B cell (primary cell): ENCODE results near the gene VPS8. TPM values are rescaled to one million over a fixed set of nuclear protein-coding genes. Genes with fewer than 3 reads are reported as not detected.

ENCODE experiments used
- ATAC-seq: fragments of 200-7000 bp; cut with Tn5 transposase; one replicate; pipeline ENCODE4 v1.10.0; 2021; ENCODE audit warnings: low read depth, mild to moderate bottlenecking, moderate number of reproducible peaks, moderate library complexity
- CTCF ChIA-PET: fragments of 350-600 bp; sonication (Branson Sonifier 250); formaldehyde crosslinking; loops from one replicate; lab custom pipeline; 2021; ENCODE audit warnings: antibody characterized with exemption, inconsistent platforms; lab: Charles Lee
- POLR2A ChIA-PET: fragments of 350-600 bp; sonication (Branson Sonifier 250); formaldehyde crosslinking; loops from one replicate; lab custom pipeline; 2021; ENCODE audit warnings: antibody characterized with exemption; lab: Charles Lee
- DNase-seq: peaks from one replicate; pipeline ENCODE4 v3.0.0; 2013
- H2AFZ ChIP-seq: 2 replicates; pipeline ENCODE4 v1.6.1; 2012; ENCODE audit warnings: mild to moderate bottlenecking, low read depth, low read length; ENCODE audit not compliant: insufficient read depth, poor library complexity, severe bottlenecking
- H3K27ac ChIP-seq, 2 donors: 1 replicate in 1 of 2; 2 replicates in 1 of 2; pipeline ENCODE4 v1.5.1; 2012 to 2013; ENCODE audit warnings: low read length in 2 of 2, mild to moderate bottlenecking in 2 of 2, moderate library complexity in 1 of 2
- H3K27me3 ChIP-seq, 4 experiments: fragments of 200-600 bp in 1 of 4; sonication (generic) in 1 of 4; replicated peaks in 1 of 4; 1 replicate in 2 of 4; 2 replicates in 2 of 4; pipeline versions ENCODE4 v1.6.1 to v1.7.0; 2013 to 2016; ENCODE audit warnings: low read length in 3 of 4, mild to moderate bottlenecking in 2 of 4, mixed read lengths in 1 of 4, moderate library complexity in 1 of 4; ENCODE audit not compliant: insufficient read depth in 4 of 4, control insufficient read depth in 3 of 4; ENCODE audit errors: control extremely low read depth in 1 of 4
- H3K36me3 ChIP-seq, 2 experiments: replicated peaks in 1 of 2; 1 replicate in 1 of 2; 2 replicates in 1 of 2; pipeline versions ENCODE4 v1.6.1 to v1.7.1; 2013; ENCODE audit warnings: low read length in 1 of 2; ENCODE audit not compliant: insufficient read depth in 2 of 2, control insufficient read depth in 1 of 2; ENCODE audit errors: control extremely low read depth in 1 of 2, extremely low read depth in 1 of 2
- H3K4me1 ChIP-seq, 2 donors: fragments of 200-600 bp in 1 of 2; sonication (generic) in 1 of 2; 1 replicate in 1 of 2; 2 replicates in 1 of 2; pipeline versions ENCODE4 v1.5.1 to v1.6.1; 2013 to 2017; ENCODE audit warnings: low read length in 2 of 2; ENCODE audit not compliant: control insufficient read depth in 2 of 2, insufficient read depth in 2 of 2
- H3K4me2 ChIP-seq: replicated peaks from 2 replicates; pipeline ENCODE3; 2012; ENCODE audit warnings: mild to moderate bottlenecking, low read depth, low read length; ENCODE audit not compliant: poor library complexity, severe bottlenecking
- H3K4me3 ChIP-seq, 5 experiments: fragments of 200-600 bp in 1 of 5; sonication (generic) in 1 of 5; 1 replicate in 3 of 5; 2 replicates in 2 of 5; pipeline versions ENCODE4 v1.5.1 to v1.7.0; 2011 to 2016; ENCODE audit warnings: low read length in 4 of 5, mild to moderate bottlenecking in 4 of 5, low read depth in 2 of 5, control low read depth in 1 of 5, moderate library complexity in 1 of 5; ENCODE audit not compliant: insufficient read depth in 1 of 5; ENCODE audit errors: control extremely low read depth in 1 of 5, extremely low read depth in 1 of 5
- H3K79me2 ChIP-seq: fragments of 200-600 bp; sonication (generic); one replicate; pipeline ENCODE4 v1.6.0; 2016; ENCODE audit warnings: low read length; ENCODE audit not compliant: control insufficient read depth, insufficient read depth
- H3K9ac ChIP-seq: fragments of 200-600 bp; sonication (generic); 2 replicates; pipeline ENCODE4 v1.6.1; 2017; ENCODE audit warnings: mild to moderate bottlenecking, low read length, moderate library complexity
- H3K9me3 ChIP-seq, 3 donors: one replicate each; pipeline versions ENCODE4 v1.6.1 to v1.7.1; 2013; ENCODE audit warnings: low read length in 2 of 3; ENCODE audit not compliant: control insufficient read depth in 2 of 3, insufficient read depth in 1 of 3; ENCODE audit errors: control extremely low read depth in 1 of 3
- H4K20me1 ChIP-seq: 2 replicates; pipeline ENCODE4 v1.6.0; 2012; ENCODE audit warnings: mild to moderate bottlenecking, low read length; ENCODE audit not compliant: insufficient read depth, control insufficient read depth, poor library complexity, severe bottlenecking
- H3K27ac Mint-ChIP-seq: one replicate; pipeline ENCODE4 v1.8.0; 2021; ENCODE audit warnings: mixed read lengths
- H3K27me3 Mint-ChIP-seq: one replicate; pipeline ENCODE4 v1.8.0; 2021; ENCODE audit warnings: mixed read lengths
- H3K4me1 Mint-ChIP-seq: one replicate; pipeline ENCODE4 v1.8.0; 2021; ENCODE audit warnings: mixed read lengths
- H3K4me3 Mint-ChIP-seq: one replicate; pipeline ENCODE4 v1.8.0; 2021; ENCODE audit warnings: mixed read lengths
- H3K9me3 Mint-ChIP-seq: one replicate; pipeline ENCODE4 v1.8.0; 2022; ENCODE audit warnings: mixed read lengths; ENCODE audit not compliant: insufficient read depth
- EZH2 ChIP-seq: IDR thresholded peaks from 2 replicates; pipeline ENCODE4 v1.6.1; 2012; ENCODE audit warnings: borderline replicate concordance, low read depth, mild to moderate bottlenecking, moderate library complexity, low read length; ENCODE audit not compliant: insufficient read depth, poor library complexity, severe bottlenecking
- WGBS: methylation state at CpG from one replicate; pipeline ENCODE4 v1.1.5; 2013; ENCODE audit warnings: missing lambda C conversion rate; ENCODE audit not compliant: insufficient coverage; 5-methylcytosine and 5-hydroxymethylcytosine counted together
- intact Hi-C: fragments of 100-400 bp; cut with micrococcal nuclease; formaldehyde crosslinking; loops from one replicate; pipeline ENCODE4 v1.10.0; 2022
- polyA plus RNA-seq: library from polyadenylated mRNA; depleted of rRNA; stranded (reverse); fragments of >200 nt; gene quantifications from 2 replicates; pipeline ENCODE4 v1.2.3, GENCODE V29; 2012
- total RNA-seq, 2 donors: library from RNA; stranded (reverse); fragments of 120-200 nt in 1 of 2; gene quantifications; 1 replicate in 1 of 2; 2 replicates in 1 of 2; pipeline versions ENCODE4 v1.2.3 to v1.2.4, GENCODE V29; 2013 to 2022
- TF ChIP-seq, protein P1 (sequence below): fragments of 200-600 bp; IDR thresholded peaks from one replicate; pipeline ENCODE4 v1.8.0; 2022; ENCODE audit warnings: antibody characterized with exemption, mild to moderate bottlenecking

The VPS8 gene
- total and polyA plus RNA-seq, 2 donors (not counting 1 experiment from before 2014, with no cell fraction given), result 18.3 to 95.6 TPM

DNA sequence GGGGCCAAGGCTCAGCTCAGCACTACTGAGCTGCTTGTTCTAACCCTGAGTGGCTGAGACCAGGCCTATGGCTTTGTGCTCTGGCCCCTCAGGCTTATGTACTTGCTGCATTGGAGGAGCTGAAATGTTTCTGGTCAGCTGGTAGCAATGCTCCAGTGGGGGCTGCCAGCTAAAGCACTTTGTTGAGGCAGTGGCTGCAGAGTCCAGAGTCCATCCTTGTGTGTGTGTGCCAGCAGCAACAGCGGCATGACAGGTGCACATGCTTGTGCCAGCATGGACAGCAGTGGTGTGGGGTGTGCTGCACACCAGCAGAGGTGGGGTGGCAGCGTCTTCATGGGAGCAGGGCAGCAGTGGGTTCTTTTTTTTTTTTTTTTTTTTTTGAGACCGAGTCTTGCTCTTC, 169.1 kb downstream of the VPS8 start:
- DNase-seq, result no peak
- Histone ChIP-seq H3K4me1 (no peaks in the 10 kb centered on the region), H3K79me2 (no peaks in the 10 kb centered on the region), H2AFZ (no peak overlapping the region), H3K27me3 (no peaks in the 10 kb centered on the region), H3K27ac (no peak overlapping the region), H3K36me3 (peaks cover 16 to 20% of the 10 kb centered on the region in 2 experiments), H3K4me3 (no peak overlapping the region), H3K4me2 (no peak overlapping the region), H3K9ac (no peak overlapping the region), H4K20me1 (no peaks in the 10 kb centered on the region), H3K9me3 (no peaks in the 10 kb centered on the region)
- CTCF ChIA-PET, result no interaction called here
- Mint-ChIP-seq H3K4me3 (no peak overlapping the region), H3K9me3 (no peaks in the 10 kb centered on the region), H3K27ac (no peak overlapping the region), H3K27me3 (no peaks in the 10 kb centered on the region), H3K4me1 (peaks cover 4% of the 10 kb centered on the region)
- TF ChIP-seq, protein P1, sequence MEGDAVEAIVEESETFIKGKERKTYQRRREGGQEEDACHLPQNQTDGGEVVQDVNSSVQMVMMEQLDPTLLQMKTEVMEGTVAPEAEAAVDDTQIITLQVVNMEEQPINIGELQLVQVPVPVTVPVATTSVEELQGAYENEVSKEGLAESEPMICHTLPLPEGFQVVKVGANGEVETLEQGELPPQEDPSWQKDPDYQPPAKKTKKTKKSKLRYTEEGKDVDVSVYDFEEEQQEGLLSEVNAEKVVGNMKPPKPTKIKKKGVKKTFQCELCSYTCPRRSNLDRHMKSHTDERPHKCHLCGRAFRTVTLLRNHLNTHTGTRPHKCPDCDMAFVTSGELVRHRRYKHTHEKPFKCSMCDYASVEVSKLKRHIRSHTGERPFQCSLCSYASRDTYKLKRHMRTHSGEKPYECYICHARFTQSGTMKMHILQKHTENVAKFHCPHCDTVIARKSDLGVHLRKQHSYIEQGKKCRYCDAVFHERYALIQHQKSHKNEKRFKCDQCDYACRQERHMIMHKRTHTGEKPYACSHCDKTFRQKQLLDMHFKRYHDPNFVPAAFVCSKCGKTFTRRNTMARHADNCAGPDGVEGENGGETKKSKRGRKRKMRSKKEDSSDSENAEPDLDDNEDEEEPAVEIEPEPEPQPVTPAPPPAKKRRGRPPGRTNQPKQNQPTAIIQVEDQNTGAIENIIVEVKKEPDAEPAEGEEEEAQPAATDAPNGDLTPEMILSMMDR, result no peak
- no peak for TF ChIP-seq EZH2
- WGBS, result 92% methylated on average over 2 of the region's 3 CpGs
- no peak for ATAC-seq
- intact Hi-C loops, result no loop called here
- POLR2A ChIA-PET, result no interaction called here

- Mint-ChIP-seq H3K27me3 (no peaks in the 10 kb centered on the region), H3K4me3 (no peak overlapping the region), H3K27ac (no peak overlapping the region), H3K9me3 (no peaks in the 10 kb centered on the region), H3K4me1 (peaks cover 3% of the 10 kb centered on the region)
- TF ChIP-seq, protein P1, result no peak
- TF ChIP-seq EZH2, result no peak
- WGBS, result no CpG with 5 or more reads among the region's 3 CpGs
- ChIA-PET POLR2A (no interaction called here), CTCF (no interaction called here)
- H4K20me1 ChIP-seq, result no peaks in the 10 kb centered on the region
- H3K4me2 ChIP-seq, result no peak overlapping the region
- H3K79me2 ChIP-seq, result no peaks in the 10 kb centered on the region
- no peak overlapping the region for H2AFZ ChIP-seq
- no peak overlapping the region for H3K27ac ChIP-seq
- peaks cover 18 to 20% of the 10 kb centered on the region in 2 experiments for H3K36me3 ChIP-seq
- ATAC-seq (no peak), DNase-seq (no peak)
- H3K9me3 ChIP-seq, result no peaks in the 10 kb centered on the region
- no peaks in the 10 kb centered on the region for H3K4me1 ChIP-seq
- H3K9ac ChIP-seq, result no peak overlapping the region
- intact Hi-C loops, result no loop called here
- H3K4me3 ChIP-seq, result no peak overlapping the region
- no peaks in the 10 kb centered on the region for H3K27me3 ChIP-seq
Observed at GRCh38 chr3:184982076-184982475, 170.1 kb downstream of the VPS8 start.
